Lower leg skin (tissue), 4 donors: ENCODE data around the gene RSAD2. TPM values are rescaled to one million over a fixed set of nuclear protein-coding genes. Genes with fewer than 3 reads are reported as not detected.

ENCODE experiments used
- DNase-seq, 2 donors: peaks; one replicate each; pipeline ENCODE4 v3.0.0-alpha.2; 2019; ENCODE audit warnings: low spot score in 2 of 2
- H3K4me3 ChIP-seq: fragments of 200-600 bp; sonication (generic); 2 replicates; pipeline ENCODE4 v1.5.1; 2017; ENCODE audit warnings: mild to moderate bottlenecking, low read depth; ENCODE audit not compliant: poor library complexity, severe bottlenecking
- POLR2A ChIP-seq, 2 donors: fragments of 450-650 bp; IDR thresholded peaks; one replicate each; pipeline ENCODE4 v1.6.1; 2016 to 2017; ENCODE audit warnings: antibody characterized with exemption in 2 of 2, mild to moderate bottlenecking in 1 of 2, moderate library complexity in 1 of 2
- WGBS, 2 donors: methylation state at CpG; one replicate each; pipeline ENCODE4 v1.1.5; 2018; 5-methylcytosine and 5-hydroxymethylcytosine counted together
- intact Hi-C: fragments of 100-400 bp; cut with DNase I; formaldehyde crosslinking; loops from one replicate; pipeline ENCODE4 v1.15.0; 2023; ENCODE audit warnings: low total_unique reads
- total RNA-seq, 4 donors: library from RNA; depleted of rRNA; stranded (reverse); fragments of >200 nt; gene quantifications; one replicate each; pipeline ENCODE4 v1.1.0, GENCODE V29; 2016
- TF ChIP-seq, protein P1 (sequence below), 3 donors: fragments of 450-650 bp; IDR thresholded peaks; one replicate each; pipeline ENCODE4 v1.5.1; 2016; ENCODE audit warnings: antibody characterized with exemption in 3 of 3, mild to moderate bottlenecking in 3 of 3, moderate library complexity in 2 of 3

Gene RSAD2
- total RNA-seq, 4 donors from 2014 or later: 0.08 to 1.5 (median 0.45) TPM; not detected in 1

GRCh38 chr2:6834163-6834562, 43.4 kb upstream of the RSAD2 start:
- DNase-seq: no peak
- no peak for TF ChIP-seq POLR2A (IDR thresholded peaks at IDR 0.05)
- TF ChIP-seq, protein P1, sequence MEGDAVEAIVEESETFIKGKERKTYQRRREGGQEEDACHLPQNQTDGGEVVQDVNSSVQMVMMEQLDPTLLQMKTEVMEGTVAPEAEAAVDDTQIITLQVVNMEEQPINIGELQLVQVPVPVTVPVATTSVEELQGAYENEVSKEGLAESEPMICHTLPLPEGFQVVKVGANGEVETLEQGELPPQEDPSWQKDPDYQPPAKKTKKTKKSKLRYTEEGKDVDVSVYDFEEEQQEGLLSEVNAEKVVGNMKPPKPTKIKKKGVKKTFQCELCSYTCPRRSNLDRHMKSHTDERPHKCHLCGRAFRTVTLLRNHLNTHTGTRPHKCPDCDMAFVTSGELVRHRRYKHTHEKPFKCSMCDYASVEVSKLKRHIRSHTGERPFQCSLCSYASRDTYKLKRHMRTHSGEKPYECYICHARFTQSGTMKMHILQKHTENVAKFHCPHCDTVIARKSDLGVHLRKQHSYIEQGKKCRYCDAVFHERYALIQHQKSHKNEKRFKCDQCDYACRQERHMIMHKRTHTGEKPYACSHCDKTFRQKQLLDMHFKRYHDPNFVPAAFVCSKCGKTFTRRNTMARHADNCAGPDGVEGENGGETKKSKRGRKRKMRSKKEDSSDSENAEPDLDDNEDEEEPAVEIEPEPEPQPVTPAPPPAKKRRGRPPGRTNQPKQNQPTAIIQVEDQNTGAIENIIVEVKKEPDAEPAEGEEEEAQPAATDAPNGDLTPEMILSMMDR (IDR thresholded peaks at IDR 0.05): no peak
- H3K4me3 ChIP-seq: no peak overlapping the region
- intact Hi-C loops: no loop called here

GRCh38 chr2:6835467-6835866, 42.1 kb upstream of the RSAD2 start:
- no peak overlapping the region for H3K4me3 ChIP-seq
- no peak for TF ChIP-seq POLR2A (IDR thresholded peaks at IDR 0.05)
- intact Hi-C loops: no loop called here
- no peak for DNase-seq

- intact Hi-C loops: no loop called here
- WGBS, 2 donors: 54 to 59% methylated on average over 4 of the region's 4 CpGs
These were observed 38.8 kb upstream of the RSAD2 start for GRCh38 chr2:6838673-6839319.

GRCh38 chr2:6841537-6842287, 35.9 kb upstream of the RSAD2 start:
- intact Hi-C loops: no loop called here
- 81 to 86% methylated on average over 2 of the region's 2 CpGs for WGBS, 2 donors
- TF ChIP-seq, protein P1 (IDR thresholded peaks at IDR 0.05): no peak
- TF ChIP-seq POLR2A (IDR thresholded peaks at IDR 0.05): no peak
- no peak for DNase-seq
- H3K4me3 ChIP-seq: no peak overlapping the region

More at GRCh38 chr2:6838673-6839319, 38.8 kb upstream of the RSAD2 start:
- no peak overlapping the region for H3K4me3 ChIP-seq
- no peak for DNase-seq
- TF ChIP-seq POLR2A (IDR thresholded peaks at IDR 0.05): no peak
- TF ChIP-seq, protein P1 (IDR thresholded peaks at IDR 0.05): no peak

DNA sequence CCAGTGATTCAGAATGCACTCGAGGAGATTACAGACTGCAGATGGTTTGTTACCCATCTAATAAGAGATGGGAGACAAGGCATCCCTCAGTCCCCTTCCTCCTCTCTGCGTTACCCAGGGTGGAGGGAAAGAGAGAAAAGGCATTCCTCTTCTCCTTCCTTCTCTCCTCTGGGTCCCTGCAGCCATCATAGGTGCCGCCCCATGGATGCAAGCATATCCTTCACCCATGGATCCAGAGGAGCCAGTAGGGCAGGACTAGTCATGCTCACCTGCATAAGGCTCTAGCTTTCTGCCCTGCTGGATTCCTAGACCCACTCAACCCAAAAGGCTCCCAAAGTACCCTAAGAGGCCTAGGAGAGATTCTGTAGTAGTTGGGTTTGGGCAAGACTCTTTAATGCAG, 32.3 kb upstream of the RSAD2 start:
- no peak for TF ChIP-seq POLR2A (IDR thresholded peaks at IDR 0.05)
- TF ChIP-seq, protein P1 (IDR thresholded peaks at IDR 0.05): no peak
- DNase-seq: no peak
- 68 to 85% methylated on average over 3 of the region's 3 CpGs for WGBS, 2 donors
- H3K4me3 ChIP-seq: no peak overlapping the region
- intact Hi-C loops: no loop called here

GRCh38 chr2:6845903-6846302, 31.7 kb upstream of the RSAD2 start:
- TF ChIP-seq, protein P1 (IDR thresholded peaks at IDR 0.05): no peak
- no peak for TF ChIP-seq POLR2A (IDR thresholded peaks at IDR 0.05)
- H3K4me3 ChIP-seq: no peak overlapping the region
- DNase-seq: no peak
- WGBS, 2 donors: 91 to 97% methylated on average over 2 of the region's 2 CpGs
- intact Hi-C loops: no loop called here
